Activated CD8-positive, alpha-beta T cell treated with anti-CD3 and anti-CD28 coated beads, Interleukin-2, amount 10 ng/mL, durations not matched to agents 7 days and 5 days (primary cell): Measurements from ENCODE around the gene DNAJC24. TPM values are rescaled to one million over a fixed set of nuclear protein-coding genes. Genes with fewer than 3 reads are reported as not detected.

ENCODE experiments used
- ATAC-seq: fragments of 150-1000 bp; cut with Tn5 transposase; one replicate; pipeline ENCODE4 v1.10.0; 2021; ENCODE audit warnings: moderate library complexity
- CTCF ChIA-PET: fragments of 350-600 bp; sonication (Branson Sonifier 250); formaldehyde crosslinking; loops from one replicate; lab custom pipeline; 2021; ENCODE audit warnings: antibody characterized with exemption; lab: Charles Lee
- POLR2A ChIA-PET: fragments of 350-600 bp; sonication (Branson Sonifier 250); formaldehyde crosslinking; loops from one replicate; lab custom pipeline; 2021; ENCODE audit warnings: antibody characterized with exemption; lab: Charles Lee
- DNase-seq: peaks from one replicate; pipeline ENCODE4 v3.0.0-alpha.2; 2020
- H3K27ac Mint-ChIP-seq: one replicate; pipeline ENCODE4 v1.8.0; 2021; ENCODE audit warnings: mild to moderate bottlenecking, mixed read lengths
- H3K27me3 Mint-ChIP-seq: one replicate; pipeline ENCODE4 v1.8.0; 2021; ENCODE audit warnings: low read depth, mixed read lengths
- H3K36me3 Mint-ChIP-seq: one replicate; pipeline ENCODE4 v1.8.0; 2021; ENCODE audit warnings: low read depth, mixed read lengths
- H3K4me1 Mint-ChIP-seq: one replicate; pipeline ENCODE4 v1.8.0; 2021; ENCODE audit warnings: low read depth, mixed read lengths
- H3K4me3 Mint-ChIP-seq: one replicate; pipeline ENCODE4 v1.8.0; 2021; ENCODE audit warnings: mild to moderate bottlenecking, mixed read lengths
- H3K9me3 Mint-ChIP-seq: one replicate; pipeline ENCODE4 v1.8.0; 2022; ENCODE audit warnings: mixed read lengths; ENCODE audit not compliant: insufficient read depth
- total RNA-seq, 2 experiments: library from RNA; stranded (reverse); gene quantifications; one replicate each; pipeline ENCODE4 v1.2.3, GENCODE V29; 2021

Gene DNAJC24
- total RNA-seq, 2 experiments from 2014 or later, result 13.7 to 15.8 TPM

DNA sequence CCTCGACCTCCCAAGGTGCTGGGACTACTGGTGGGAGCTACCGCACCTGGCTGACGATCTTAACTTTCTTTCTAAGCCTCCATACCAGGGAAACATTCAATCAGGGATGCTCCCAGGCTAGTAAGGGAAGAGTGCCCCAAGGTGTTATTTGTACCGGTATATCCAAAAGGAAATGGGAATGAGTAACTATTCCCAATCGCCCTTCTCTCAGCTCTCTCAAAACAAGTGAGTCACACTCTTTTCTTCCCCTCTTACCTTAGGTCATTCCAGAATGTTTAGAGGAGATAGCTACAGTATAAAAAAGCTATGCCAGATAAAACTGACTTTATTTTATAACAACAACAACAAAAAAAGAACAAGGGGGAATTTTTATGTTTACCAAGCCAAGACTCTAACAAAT is 13.8 kb upstream of the DNAJC24 start:
- Mint-ChIP-seq H3K27ac (no peak overlapping the region), H3K4me1 (no peaks in the 10 kb centered on the region), H3K36me3 (no peaks in the 10 kb centered on the region), H3K27me3 (peaks cover 6% of the 10 kb centered on the region), H3K4me3 (no peak overlapping the region), H3K9me3 (no peaks in the 10 kb centered on the region)
- DNase-seq (no peak), ATAC-seq (no peak)
- POLR2A ChIA-PET, result no interaction called here
- CTCF ChIA-PET, result no interaction called here

DNA sequence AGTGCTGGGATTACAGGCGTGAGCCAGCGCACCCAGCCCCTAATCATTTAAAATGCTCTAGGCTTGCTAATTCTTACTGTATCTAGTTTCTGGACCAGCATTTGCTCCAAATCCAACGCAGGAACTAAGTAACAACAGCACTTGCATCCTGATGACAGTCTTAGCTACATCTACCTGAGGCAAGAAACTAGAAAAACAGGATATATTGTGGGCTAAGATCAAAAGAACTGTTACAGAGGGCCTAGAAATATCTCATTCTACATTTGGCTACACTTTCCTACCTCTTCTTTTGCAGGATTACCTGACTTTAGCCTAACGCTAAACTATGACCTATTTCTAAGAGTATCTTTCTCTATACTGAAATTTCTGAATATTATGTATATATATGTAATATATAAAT is 7.9 kb upstream of the DNAJC24 start:
- H3K4me1 Mint-ChIP-seq, result peaks cover 12% of the 10 kb centered on the region
- peaks cover 14% of the 10 kb centered on the region for H3K27me3 Mint-ChIP-seq
- ChIA-PET POLR2A (no interaction called here), CTCF (no interaction called here)
- DNase-seq (no peak), ATAC-seq (no peak)
- no peaks in the 10 kb centered on the region for H3K9me3 Mint-ChIP-seq
- no peaks in the 10 kb centered on the region for H3K36me3 Mint-ChIP-seq
- no peak overlapping the region for H3K27ac Mint-ChIP-seq
- H3K4me3 Mint-ChIP-seq, result no peak overlapping the region

DNA sequence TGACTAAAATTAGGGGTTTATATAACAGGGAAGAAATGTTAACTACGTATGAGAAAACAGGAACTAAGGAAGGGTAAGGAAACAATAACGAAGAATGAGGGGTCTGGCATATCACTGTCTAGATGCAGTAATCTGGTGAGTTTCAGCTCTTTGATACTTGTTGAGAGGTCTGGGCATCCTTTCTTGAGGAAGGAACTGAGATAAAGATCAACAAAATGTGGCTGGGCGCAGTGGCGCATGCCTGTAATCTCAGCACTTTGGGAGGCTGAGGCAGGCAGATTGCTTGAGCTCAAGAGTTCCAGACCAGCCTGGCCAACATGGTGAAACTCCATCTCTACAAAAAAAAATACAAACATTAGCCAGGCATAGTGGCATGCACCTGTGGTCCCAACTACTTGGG is 2.9 kb upstream of the DNAJC24 start:
- Mint-ChIP-seq H3K36me3 (peaks cover 1% of the 10 kb centered on the region), H3K27me3 (peaks cover 15% of the 10 kb centered on the region), H3K27ac (no peak overlapping the region), H3K9me3 (no peaks in the 10 kb centered on the region), H3K4me1 (peaks cover 34% of the 10 kb centered on the region), H3K4me3 (peak overlapping the region; percentile 19)
- ChIA-PET CTCF (interaction anchor here (1.0 kb wide), 1 partner anchor 68 kb away, joined by 3 read pairs; no protein-coding TSS in a partner anchor), POLR2A (interaction anchor here (0.6 kb wide), 1 partner anchor 126 kb away, joined by 3 read pairs; no protein-coding TSS in a partner anchor)
- ATAC-seq, result no peak
- DNase-seq, result peak; percentile 38

DNA sequence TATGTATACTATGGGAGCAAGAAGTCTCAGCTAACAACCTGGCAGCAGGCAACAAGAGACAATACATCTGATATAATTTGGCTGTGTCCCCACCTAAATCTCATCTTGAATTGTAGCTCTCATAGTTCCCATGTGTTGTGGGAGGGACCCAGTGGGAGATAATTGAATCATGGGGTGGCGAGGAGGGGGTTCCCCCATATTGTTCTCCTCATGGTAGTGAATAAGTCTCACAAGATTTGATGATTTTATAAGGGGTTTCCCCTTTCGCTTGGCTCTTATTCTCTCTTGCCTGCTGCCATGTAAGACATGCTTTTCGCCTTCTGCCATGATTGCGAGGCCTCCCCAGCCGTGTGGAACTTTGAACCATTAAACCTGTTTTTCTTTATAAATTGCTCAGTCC is 6.2 kb downstream of the DNAJC24 start:
- H3K4me3 Mint-ChIP-seq, result no peak overlapping the region
- no peaks in the 10 kb centered on the region for H3K9me3 Mint-ChIP-seq
- H3K4me1 Mint-ChIP-seq, result peaks cover 5% of the 10 kb centered on the region
- CTCF ChIA-PET, result no interaction called here
- POLR2A ChIA-PET, result no interaction called here
- no peak for DNase-seq
- peaks cover 5% of the 10 kb centered on the region for H3K36me3 Mint-ChIP-seq
- no peaks in the 10 kb centered on the region for H3K27me3 Mint-ChIP-seq
- no peak overlapping the region for H3K27ac Mint-ChIP-seq
- no peak for ATAC-seq

DNA sequence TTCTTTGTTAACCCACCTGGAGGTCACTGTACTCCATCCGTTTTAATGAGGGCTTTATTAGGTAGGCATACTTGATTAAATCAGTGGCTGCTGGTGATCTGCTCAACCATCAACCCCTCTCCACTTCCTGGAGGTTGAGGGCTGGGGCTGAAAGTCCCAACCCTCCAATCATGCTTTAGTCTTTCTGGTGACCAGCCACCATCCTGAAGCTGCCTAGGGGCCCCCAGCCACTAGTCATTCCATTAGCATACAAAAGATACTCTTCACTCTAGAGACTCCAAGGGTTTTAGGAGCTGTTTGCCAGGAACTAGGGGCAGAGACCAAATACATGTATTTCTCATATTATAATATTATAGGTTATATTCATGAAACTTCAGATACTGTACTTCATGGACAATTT is 13.5 kb downstream of the DNAJC24 start:
- Mint-ChIP-seq H3K9me3 (no peaks in the 10 kb centered on the region), H3K4me1 (peaks cover 7% of the 10 kb centered on the region), H3K4me3 (no peak overlapping the region), H3K27me3 (no peaks in the 10 kb centered on the region), H3K36me3 (peaks cover 2% of the 10 kb centered on the region), H3K27ac (no peak overlapping the region)
- DNase-seq, result no peak
- ChIA-PET POLR2A (interaction anchor here (1.1 kb wide), 1 partner anchor 13 kb away, joined by 4 read pairs; the partner anchor contains the start of genes DCDC1 and DNAJC24), CTCF (no interaction called here)
- ATAC-seq, result no peak

DNA sequence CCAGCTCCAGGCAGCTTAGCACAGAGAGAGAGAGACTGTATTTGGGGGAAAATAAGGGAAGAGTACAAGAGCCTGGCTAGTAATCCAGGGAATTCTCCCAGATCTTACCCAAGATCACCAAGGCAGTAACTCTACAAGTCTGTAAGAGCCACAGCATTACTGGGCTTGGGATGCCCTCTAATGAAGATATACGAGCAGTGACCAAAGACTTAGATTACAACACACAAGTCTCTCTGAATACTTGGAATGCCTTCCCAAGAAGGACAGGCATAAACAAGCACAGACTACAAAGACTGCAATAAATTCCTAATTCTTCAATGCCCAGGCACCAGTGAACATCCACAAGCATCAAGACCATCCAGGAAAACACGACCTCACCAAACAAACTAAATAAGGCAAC is 17.7 kb downstream of the DNAJC24 start:
- DNase-seq, result no peak
- Mint-ChIP-seq H3K4me3 (no peak overlapping the region), H3K4me1 (peaks cover 7% of the 10 kb centered on the region), H3K27ac (no peak overlapping the region), H3K27me3 (no peaks in the 10 kb centered on the region), H3K9me3 (no peaks in the 10 kb centered on the region), H3K36me3 (peaks cover 2% of the 10 kb centered on the region)
- ChIA-PET POLR2A (no interaction called here), CTCF (no interaction called here)
- ATAC-seq, result no peak

DNA sequence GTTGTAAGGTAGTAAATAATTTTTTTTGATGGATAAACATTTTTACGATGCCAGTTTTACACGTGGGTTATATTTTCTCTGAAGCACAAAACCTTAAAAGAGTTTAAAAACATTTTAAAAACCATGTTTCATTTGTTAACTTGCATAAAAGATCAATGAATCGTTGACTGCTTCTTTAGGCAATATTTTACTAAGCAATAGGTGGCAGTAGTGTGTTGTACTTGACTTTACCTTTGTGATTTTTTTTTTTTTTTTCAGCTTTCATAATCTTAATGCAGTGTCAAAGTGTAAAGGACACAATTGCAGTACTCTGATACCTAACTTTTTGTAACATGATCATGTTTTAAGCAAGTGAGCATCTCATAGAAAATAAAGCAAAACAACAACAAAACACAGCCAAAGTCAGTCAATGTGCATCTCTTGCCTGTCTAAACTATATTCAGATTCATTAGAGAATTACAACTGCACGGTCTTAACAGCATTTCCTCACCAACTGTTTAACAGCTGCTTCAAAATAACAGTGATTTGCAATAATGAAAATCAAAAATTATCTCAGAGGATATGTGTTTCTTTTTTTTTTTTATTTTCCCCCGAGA is 27.7 kb downstream of the DNAJC24 start:
- DNase-seq, result no peak
- Mint-ChIP-seq H3K36me3 (peaks cover 8% of the 10 kb centered on the region), H3K27ac (no peak overlapping the region), H3K4me3 (no peak overlapping the region), H3K4me1 (no peaks in the 10 kb centered on the region), H3K9me3 (no peaks in the 10 kb centered on the region), H3K27me3 (no peaks in the 10 kb centered on the region)
- CTCF ChIA-PET, result interaction anchor here (0.6 to 1.7 kb wide), 10 partner anchors 16 to 779 kb away, joined by 3 to 8 read pairs (median 4); partner anchors contain the start of genes DCDC1 and DNAJC24
- POLR2A ChIA-PET, result no interaction called here
- ATAC-seq, result no peak

DNA sequence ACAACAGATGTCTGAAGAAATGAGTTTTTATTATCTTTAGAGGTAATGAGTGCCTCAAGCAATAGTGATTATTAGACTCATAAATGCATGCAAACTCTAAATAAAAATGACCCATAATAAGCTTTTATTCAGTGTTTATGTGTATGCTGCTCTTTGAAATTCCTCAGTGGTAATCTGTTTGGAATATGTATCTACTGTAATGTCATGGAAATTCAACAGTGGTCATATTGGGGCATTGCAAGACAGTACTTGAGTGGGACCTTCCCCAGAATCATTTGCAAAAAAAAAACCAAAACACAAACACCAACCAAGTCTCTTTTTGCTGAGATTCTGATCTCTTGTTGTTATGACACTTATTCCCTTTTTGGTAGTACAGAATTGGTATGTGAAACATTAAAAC is 35.0 kb downstream of the DNAJC24 start:
- Mint-ChIP-seq H3K36me3 (peaks cover 8% of the 10 kb centered on the region), H3K9me3 (no peaks in the 10 kb centered on the region), H3K27me3 (no peaks in the 10 kb centered on the region), H3K4me1 (no peaks in the 10 kb centered on the region), H3K27ac (no peak overlapping the region), H3K4me3 (no peak overlapping the region)
- POLR2A ChIA-PET, result no interaction called here
- DNase-seq, result no peak
- CTCF ChIA-PET, result no interaction called here
- ATAC-seq, result no peak

DNA sequence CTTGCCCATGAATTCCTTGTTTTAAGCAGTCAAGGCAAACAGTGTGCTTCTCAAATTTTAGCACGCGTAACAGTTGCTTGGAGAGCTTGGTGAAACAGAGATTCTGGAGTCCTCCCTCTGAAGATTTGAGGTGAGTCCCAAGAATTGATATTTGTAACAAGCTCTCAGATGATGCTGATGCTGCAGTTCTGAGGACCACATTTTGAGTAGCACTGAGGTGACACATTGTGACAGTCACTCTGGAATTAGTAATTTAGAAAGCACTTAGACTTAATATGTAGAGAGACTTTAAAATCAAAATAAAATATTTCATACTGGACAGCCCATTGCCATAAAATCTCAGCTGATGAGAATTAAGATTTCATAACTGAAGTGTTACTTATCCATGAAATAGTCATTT is 38.5 kb downstream of the DNAJC24 start:
- ChIA-PET POLR2A (no interaction called here), CTCF (no interaction called here)
- H3K36me3 Mint-ChIP-seq, result no peaks in the 10 kb centered on the region
- no peaks in the 10 kb centered on the region for H3K9me3 Mint-ChIP-seq
- no peaks in the 10 kb centered on the region for H3K27me3 Mint-ChIP-seq
- DNase-seq (no peak), ATAC-seq (no peak)
- H3K4me3 Mint-ChIP-seq, result no peak overlapping the region
- no peaks in the 10 kb centered on the region for H3K4me1 Mint-ChIP-seq
- no peak overlapping the region for H3K27ac Mint-ChIP-seq

DNA sequence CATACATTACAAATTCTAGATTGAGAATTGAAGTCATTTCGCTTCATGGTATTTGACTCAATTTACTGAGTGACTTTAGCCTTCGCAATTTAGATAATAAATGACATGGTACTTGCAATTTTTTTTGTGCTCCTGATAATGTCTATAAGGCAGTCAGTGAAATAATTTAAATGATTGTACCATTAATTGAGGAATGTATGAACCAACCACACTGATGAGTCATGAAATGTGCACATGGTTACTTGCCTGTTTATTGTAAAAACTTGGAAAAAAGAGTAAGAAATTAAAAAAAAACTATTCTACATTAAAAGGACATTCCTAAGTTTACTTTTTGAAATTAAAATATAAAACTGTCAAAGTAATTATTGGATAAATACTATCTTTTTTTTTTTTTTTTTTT is 43.3 kb downstream of the DNAJC24 start:
- no peaks in the 10 kb centered on the region for H3K27me3 Mint-ChIP-seq
- POLR2A ChIA-PET, result no interaction called here
- no peaks in the 10 kb centered on the region for H3K4me1 Mint-ChIP-seq
- H3K36me3 Mint-ChIP-seq, result peaks cover 7% of the 10 kb centered on the region
- DNase-seq (no peak), ATAC-seq (no peak)
- H3K27ac Mint-ChIP-seq, result no peak overlapping the region
- no peak overlapping the region for H3K4me3 Mint-ChIP-seq
- CTCF ChIA-PET, result no interaction called here
- no peaks in the 10 kb centered on the region for H3K9me3 Mint-ChIP-seq

DNA sequence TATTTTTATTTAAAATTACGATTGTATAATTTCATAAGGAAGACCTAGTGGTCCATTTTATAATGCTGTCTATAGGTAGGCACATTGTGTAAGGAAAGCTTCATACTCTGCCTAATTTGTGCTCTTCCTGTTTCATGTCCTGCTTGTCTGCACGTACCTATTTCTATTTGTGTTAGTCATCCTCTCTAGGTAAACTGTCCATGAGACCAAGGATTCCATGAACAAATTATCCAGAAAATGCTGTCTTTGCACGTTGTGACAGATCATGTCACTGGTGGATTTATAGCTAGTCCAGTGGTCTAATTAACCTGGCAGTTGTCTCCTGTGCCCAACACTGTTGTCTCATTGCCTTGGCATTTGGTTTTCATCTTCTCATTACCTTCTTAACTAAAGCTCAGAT is 44.7 kb downstream of the DNAJC24 start:
- Mint-ChIP-seq H3K36me3 (peaks cover 7% of the 10 kb centered on the region), H3K4me3 (no peak overlapping the region), H3K9me3 (no peaks in the 10 kb centered on the region), H3K27me3 (no peaks in the 10 kb centered on the region), H3K27ac (no peak overlapping the region), H3K4me1 (no peaks in the 10 kb centered on the region)
- no peak for DNase-seq
- ChIA-PET POLR2A (no interaction called here), CTCF (no interaction called here)
- no peak for ATAC-seq

DNA sequence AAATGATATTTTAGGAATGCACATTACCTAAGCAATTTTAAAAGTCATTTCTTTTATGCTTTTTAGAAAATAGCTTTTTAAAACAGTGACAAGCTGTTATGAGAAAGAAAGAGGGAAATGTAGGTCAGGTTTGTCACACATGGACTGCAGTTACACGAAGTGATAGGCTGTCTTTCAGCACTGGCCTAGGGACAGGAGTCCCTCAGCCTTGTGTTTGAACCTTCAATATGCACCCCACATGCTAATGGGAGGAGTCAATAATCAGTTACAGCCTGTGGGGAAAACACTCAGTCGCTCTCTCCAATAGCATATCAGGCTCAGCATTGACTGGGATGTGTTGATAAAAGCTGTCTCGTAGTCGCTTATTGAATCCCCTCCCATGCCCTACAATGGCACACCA is 45.8 kb downstream of the DNAJC24 start:
- Mint-ChIP-seq H3K36me3 (peaks cover 7% of the 10 kb centered on the region), H3K9me3 (no peaks in the 10 kb centered on the region), H3K27me3 (no peaks in the 10 kb centered on the region), H3K27ac (no peak overlapping the region), H3K4me3 (no peak overlapping the region), H3K4me1 (no peaks in the 10 kb centered on the region)
- DNase-seq (no peak), ATAC-seq (no peak)
- CTCF ChIA-PET, result interaction anchor here (0.6 kb wide), 1 partner anchor 23 kb away, joined by 3 read pairs; no protein-coding TSS in a partner anchor
- POLR2A ChIA-PET, result no interaction called here

DNA sequence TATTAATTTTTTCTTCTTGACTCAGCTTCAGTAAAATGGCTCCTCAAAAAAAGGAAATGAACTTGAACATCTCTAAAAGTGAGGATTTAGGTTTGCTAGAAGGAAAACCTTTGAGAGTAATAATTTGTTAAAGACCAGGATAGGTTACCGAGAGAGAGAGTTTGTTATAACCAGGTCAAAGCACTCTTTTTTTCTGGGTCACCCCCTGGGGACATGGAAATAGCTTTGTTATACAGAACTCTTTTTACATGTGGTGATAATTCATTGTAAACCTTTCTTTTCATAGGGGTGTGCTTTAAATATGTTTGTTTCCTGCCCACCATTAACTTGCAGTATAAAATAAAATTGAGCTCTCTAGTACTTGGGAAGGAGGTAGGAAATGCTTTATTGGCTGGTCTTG is 47.7 kb downstream of the DNAJC24 start:
- CTCF ChIA-PET, result no interaction called here
- DNase-seq (no peak), ATAC-seq (no peak)
- POLR2A ChIA-PET, result no interaction called here
- Mint-ChIP-seq H3K4me1 (no peaks in the 10 kb centered on the region), H3K4me3 (no peak overlapping the region), H3K27ac (no peak overlapping the region), H3K9me3 (no peaks in the 10 kb centered on the region), H3K36me3 (peaks cover 7% of the 10 kb centered on the region), H3K27me3 (no peaks in the 10 kb centered on the region)
